Measurements from ENCODE around the gene AMIGO1.

The AMIGO1 gene

GRCh38 chr1:109509176-109510134 is at the start of gene AMIGO1:
AMIGO1 (minus strand) TSS chr1:109509727; CDS start chr1:109508912, 815 bp downstream.
- no peak for DNase-seq

DNA sequence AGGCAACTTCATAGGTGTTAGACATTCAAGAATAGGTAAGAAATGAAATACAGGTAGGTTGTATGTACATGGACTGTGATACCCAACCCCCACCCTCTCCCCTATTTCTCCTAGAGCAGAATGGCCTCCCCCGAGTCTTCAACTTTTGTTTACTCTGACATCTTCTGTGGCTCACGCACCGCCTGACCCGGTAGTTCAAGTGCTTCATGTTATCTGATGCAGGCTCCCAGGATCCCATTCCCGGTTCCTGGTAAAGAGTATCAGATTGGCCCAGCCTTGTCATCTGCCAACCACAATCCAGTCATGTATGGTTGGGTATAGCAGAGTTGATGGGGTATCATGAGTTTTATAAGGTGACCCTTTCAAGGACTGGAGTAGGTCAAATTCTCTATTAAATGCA is 48.0 kb upstream of the AMIGO1 start:
- DNase-seq = no peak

DNA sequence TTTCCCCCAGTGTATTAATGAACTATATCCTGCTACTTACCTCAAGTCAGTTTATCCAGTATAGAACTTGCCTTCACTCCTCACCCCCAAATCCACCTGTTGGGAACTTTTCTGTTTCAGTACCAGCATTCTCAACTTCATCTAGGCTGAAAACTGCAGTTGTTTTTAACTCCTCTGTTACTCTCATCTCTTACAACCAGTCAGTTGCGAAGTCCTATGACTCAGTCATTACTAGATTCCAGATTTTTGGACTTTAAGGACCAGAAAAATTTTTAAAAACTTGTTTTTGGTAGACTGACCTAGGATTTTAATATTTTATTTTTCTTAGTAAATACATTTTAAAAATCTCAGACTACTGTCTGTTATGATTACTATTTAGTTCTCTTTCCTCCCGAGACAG is 47.0 kb upstream of the AMIGO1 start:
- no peak for DNase-seq

DNA sequence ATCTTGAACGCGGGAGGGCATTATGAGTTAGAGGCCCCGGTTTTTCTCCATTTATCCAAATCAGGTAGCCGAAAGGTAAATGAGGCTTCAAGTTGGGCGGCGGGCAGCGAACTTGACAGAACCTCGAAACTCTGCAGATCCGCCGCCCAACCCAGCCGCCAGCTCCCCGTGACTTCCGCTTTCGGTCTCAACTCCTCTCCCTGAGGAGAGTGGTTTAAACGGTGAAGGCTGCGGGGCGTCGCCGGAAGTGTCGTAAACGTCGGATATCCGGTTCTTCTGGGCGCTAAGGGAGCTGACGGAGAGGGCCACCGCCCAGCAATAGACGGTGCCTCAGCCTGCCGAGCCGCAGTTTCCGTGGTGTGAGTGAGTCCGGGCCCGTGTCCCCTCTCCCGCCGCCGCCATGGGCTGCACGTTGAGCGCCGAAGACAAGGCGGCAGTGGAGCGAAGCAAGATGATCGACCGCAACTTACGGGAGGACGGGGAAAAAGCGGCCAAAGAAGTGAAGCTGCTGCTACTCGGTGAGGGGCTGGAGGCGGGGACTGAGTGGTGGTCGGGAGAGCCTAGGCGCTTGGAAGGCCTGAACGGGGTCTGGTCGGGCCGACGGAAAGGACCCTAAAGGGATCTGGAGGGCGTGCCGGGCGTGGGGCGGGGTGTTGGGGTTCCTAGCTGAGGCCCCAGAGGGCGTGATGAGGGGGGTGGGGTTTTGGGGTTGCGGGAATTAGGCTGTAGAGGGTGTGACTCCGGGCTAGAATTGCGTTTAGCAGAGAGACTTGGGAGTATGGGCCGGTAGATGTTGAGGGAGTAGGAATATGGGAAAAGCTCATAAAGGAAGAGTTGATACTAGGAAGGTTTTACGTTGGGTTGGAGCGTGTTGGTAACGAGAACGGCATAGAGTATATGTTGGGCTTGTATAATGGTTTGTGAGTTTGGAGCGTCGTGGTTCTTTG is 39.1 kb upstream of the AMIGO1 start, which contains the start of gene GNAI3:
GNAI3 (plus strand) TSS at position 295 of the 947 bp plus-strand sequence; CDS start at position 401, 106 bp downstream.
- peak; percentile 90 for DNase-seq

GRCh38 chr1:109547463-109548320 is 38.2 kb upstream of the AMIGO1 start:
- DNase-seq = no peak

- DNase-seq = peak; percentile 80
Observed at GRCh38 chr1:109546311-109547109, 37.0 kb upstream of the AMIGO1 start.

DNA sequence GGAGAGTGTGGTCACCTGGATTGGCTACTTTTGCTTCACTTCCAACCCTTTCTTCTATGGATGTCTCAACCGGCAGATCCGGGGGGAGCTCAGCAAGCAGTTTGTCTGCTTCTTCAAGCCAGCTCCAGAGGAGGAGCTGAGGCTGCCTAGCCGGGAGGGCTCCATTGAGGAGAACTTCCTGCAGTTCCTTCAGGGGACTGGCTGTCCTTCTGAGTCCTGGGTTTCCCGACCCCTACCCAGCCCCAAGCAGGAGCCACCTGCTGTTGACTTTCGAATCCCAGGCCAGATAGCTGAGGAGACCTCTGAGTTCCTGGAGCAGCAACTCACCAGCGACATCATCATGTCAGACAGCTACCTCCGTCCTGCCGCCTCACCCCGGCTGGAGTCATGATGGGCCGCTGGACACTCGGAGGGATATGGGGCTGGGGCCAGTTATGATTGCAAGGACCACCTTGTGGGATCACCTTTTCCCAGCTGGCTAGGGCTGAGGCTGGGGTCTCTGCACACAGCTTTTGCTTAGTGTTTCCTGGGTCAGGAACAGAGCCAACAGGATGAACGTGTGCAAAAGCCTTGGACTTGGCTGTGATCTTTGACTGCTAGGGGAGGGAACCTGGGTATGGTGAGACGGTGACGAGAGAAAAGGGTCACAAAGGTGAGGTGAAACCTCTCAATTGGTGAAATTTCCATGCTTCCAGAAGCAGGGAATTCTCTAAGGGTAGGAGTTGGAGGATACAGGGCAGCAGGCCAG is 34.6 kb upstream of the AMIGO1 start:
- no peak for DNase-seq

GRCh38 chr1:109543283-109543987 is 33.9 kb upstream of the AMIGO1 start:
- no peak for DNase-seq

DNA sequence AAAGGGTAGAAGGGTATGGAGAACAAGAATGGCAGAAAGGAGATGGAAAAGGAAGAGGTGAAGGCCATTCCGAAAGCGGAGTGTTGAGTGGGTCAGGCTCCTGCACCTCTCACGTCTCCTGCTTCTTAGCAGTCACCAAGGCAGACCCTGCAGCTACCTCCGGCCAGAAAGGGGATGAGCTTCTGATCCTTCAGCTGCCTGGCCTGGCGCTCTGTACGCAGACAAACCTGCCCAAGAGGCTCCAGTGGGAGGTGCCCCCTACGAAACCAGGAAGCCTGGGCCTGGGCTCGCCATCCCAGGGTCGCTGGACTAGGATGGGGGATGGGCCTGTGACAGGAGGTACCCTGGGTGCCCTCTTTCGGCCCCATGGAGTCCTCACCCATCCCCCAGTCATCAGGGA is 33.1 kb upstream of the AMIGO1 start:
- no peak for DNase-seq

DNA sequence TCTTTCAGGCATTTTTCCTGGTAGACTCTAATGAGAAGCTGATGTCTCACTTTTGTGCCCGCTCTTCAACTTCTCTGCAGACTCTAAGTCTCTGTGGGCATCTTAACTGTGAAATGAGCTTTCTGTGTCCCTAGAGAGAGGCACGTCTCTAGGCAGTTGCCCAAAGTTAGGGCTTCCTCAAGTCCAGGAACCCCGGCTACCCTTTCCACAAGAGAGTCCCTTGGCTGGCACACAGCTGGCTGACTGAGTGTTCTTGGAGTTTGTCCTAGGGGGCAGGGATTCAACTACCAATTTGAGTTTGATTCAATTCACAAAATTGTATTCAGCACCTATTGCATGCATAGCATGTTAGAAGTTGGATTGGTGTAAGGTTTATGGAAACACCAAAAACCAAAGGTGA is 31.6 kb upstream of the AMIGO1 start:
- no peak for DNase-seq

DNA sequence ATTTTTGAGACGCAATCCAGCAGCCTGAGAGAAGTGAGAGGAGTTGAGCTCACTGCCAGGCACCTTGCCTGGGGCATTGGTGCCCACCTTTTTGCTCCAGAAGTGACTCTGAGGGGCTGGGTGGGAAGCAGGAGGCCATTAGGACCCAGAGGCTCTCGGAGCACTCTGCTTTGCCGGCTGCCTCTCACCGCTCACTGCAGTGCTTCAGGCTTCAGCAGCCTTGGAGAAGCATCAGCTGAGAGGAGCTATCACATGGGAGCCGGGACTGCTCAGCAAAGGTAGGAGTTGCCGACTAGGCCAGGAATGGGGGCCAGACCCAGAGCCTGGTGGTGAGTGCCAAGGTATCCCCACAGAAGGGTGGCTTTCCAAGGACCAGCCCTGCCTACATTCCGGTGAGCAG is 30.1 kb upstream of the AMIGO1 start, which contains the start of gene GPR61:
GPR61 (plus strand) TSS at position 197 of the 400 bp plus-strand sequence. CDS start 3,151 bp downstream, outside the sequence.
- no peak for DNase-seq

- DNase-seq = no peak
Observed at GRCh38 chr1:109538827-109539555, 29.5 kb upstream of the AMIGO1 start.

GRCh38 chr1:109537450-109538178 is 28.1 kb upstream of the AMIGO1 start:
- no peak for DNase-seq

DNA sequence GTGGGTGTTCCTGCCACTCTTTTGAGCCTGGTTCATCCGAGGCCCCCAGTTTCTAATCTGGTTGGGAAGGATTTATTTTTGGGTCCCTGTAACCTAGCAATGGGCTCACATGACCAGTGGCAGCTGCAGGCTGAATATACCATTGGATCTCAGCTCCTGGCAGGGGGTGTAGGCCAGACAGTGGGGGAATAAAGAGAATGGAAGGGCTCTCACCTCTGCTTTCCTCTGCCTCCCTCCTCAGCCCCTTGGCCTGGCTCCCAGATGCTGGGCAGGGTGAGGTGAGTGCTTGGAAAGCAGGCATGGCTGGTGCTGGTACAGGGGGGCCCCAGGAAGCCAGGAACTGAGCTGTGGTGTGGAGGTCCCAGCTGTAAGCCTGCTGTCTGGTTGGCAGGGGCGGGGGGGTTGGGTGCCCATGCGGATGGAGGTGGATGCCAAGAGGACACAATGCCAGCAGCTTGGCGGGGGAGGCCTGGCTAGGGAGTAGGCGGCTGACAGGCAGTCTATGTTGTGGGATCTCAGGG is 26.5 kb upstream of the AMIGO1 start:
- DNase-seq = peak; percentile 20

DNA sequence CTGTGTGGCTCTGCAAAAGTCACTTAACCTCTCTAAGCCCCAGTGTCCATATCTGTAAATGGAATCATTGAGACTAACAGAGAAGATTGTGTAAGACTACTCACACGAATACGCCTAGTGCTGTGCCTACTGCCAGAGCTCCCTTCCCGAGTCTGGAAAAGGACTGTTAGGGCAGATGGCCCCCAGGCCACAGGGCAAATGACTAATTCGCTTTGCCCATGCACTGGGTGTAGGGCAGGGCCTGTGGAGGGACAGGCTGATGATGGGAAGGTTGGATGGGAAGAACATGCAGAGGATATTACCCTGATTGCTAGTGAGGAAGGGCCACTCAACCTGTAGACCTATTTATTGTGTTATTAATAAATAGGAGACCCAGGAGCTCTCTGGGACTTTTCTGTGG is 26.0 kb upstream of the AMIGO1 start:
- no peak for DNase-seq

GRCh38 chr1:109534307-109534858 is 24.9 kb upstream of the AMIGO1 start:
- DNase-seq = no peak

DNA sequence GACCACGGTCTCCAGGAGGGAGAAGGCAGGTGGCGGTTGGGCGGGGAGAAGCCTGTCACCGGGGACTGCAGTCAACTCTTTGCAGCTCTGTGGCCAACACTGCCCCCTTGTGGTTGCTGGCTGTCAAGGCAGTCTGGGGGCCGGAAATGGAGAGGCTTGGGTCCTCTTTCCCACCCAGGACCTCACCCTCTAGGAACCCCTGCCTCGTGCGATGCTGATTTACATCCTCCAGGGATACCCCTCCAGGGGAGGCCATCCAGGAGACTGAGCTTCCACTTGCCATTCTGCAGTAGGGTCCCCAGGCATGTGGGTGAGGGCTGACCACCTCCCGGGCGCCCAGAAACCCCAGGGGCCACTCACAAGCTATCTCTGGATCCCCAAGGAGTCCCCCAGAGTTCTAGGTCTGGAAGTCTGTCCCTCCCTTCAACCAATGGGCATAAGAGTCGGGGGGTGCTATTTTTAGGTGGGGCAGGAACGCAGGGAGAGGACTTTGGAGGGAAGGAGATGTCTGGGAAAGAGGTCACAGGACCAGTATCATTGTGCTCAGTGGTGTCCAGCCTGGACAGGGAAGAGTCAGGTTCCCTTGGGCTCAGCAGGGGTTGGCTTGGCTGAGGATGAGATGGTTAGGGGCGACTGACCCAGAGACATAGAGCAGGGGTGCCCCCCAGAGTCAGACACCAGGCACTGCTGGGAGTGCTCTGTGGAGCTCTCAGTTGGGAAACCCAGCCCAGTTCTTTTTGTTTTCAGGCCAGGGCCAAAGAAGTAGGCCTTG is 23.0 kb upstream of the AMIGO1 start:
- peak; percentile 47 for DNase-seq
